Endodermal cell (in vitro differentiated cells): ENCODE results near the gene TMEM63A. TPM values are rescaled to one million over a fixed set of nuclear protein-coding genes. Genes with fewer than 3 reads are reported as not detected.

Experiments
- DNase-seq: peaks from one replicate; pipeline ENCODE4 v3.0.0-alpha.2; 2017
- H3K27ac ChIP-seq: 2 replicates; pipeline ENCODE4 v1.5.1; 2013; ENCODE audit warnings: mild to moderate bottlenecking, low read depth, low read length, moderate library complexity
- H3K27me3 ChIP-seq: 2 replicates; pipeline ENCODE4 v1.6.1; 2013; ENCODE audit warnings: mild to moderate bottlenecking, low read length, moderate library complexity; ENCODE audit not compliant: insufficient read depth, control insufficient read depth, poor library complexity, severe bottlenecking
- H3K36me3 ChIP-seq: 2 replicates; pipeline ENCODE4 v1.7.0; 2013; ENCODE audit warnings: mild to moderate bottlenecking, low read length, moderate library complexity; ENCODE audit not compliant: control insufficient read depth, insufficient read depth
- H3K4me1 ChIP-seq: one replicate; pipeline ENCODE4 v1.7.0; 2013; ENCODE audit warnings: low read length; ENCODE audit not compliant: control insufficient read depth, insufficient read depth
- H3K4me3 ChIP-seq: 2 replicates; pipeline ENCODE4 v1.5.1; 2013; ENCODE audit warnings: mild to moderate bottlenecking, low read length, moderate library complexity
- H3K9ac ChIP-seq: 2 replicates; pipeline ENCODE4 v1.6.1; 2013; ENCODE audit warnings: mild to moderate bottlenecking, low read length, moderate library complexity; ENCODE audit not compliant: poor library complexity, severe bottlenecking; ENCODE audit errors: extremely low read depth
- H3K9me3 ChIP-seq: 2 replicates; pipeline ENCODE4 v1.6.1; 2013; ENCODE audit warnings: mild to moderate bottlenecking, low read length, moderate library complexity; ENCODE audit not compliant: control insufficient read depth
- H3K27ac Mint-ChIP-seq: 2 replicates; pipeline ENCODE4 v1.8.0; 2020; ENCODE audit warnings: mixed read lengths
- H3K27me3 Mint-ChIP-seq: 2 replicates; pipeline ENCODE4 v1.8.0; 2021; ENCODE audit warnings: mild to moderate bottlenecking, mixed read lengths; ENCODE audit not compliant: insufficient read depth
- H3K36me3 Mint-ChIP-seq: 2 replicates; pipeline ENCODE4 v1.8.0; 2020; ENCODE audit warnings: low read depth, mixed read lengths
- H3K4me1 Mint-ChIP-seq: 2 replicates; pipeline ENCODE4 v1.8.0; 2020; ENCODE audit warnings: mixed read lengths
- H3K4me3 Mint-ChIP-seq: 2 replicates; pipeline ENCODE4 v1.8.0; 2020; ENCODE audit warnings: mild to moderate bottlenecking, moderate library complexity, mixed read lengths
- H3K9me3 Mint-ChIP-seq: 2 replicates; pipeline ENCODE4 v1.8.0; 2020; ENCODE audit warnings: mild to moderate bottlenecking, mixed read lengths
- WGBS, 2 experiments: methylation state at CpG; one replicate each; pipeline versions ENCODE4 v1.1.5 to v1.1.7; 2013; ENCODE audit warnings: missing lambda C conversion rate in 2 of 2, mixed read lengths in 1 of 2; ENCODE audit not compliant: insufficient coverage in 1 of 2, insufficient read length in 1 of 2; 5-methylcytosine and 5-hydroxymethylcytosine counted together
- total RNA-seq, 2 donors: library from RNA; stranded (reverse); fragmentation: NEBNext Ultra II Directional in 1 of 2; extraction: Animal tissue kit (Norgen Biotek cat#: 25700) in 1 of 2; gene quantifications; 2 replicates in 1 of 2; 3 replicates in 1 of 2; pipeline ENCODE4 v1.2.1, GENCODE V29; 2021
- TF ChIP-seq, protein P1 (sequence below): fragments of 200-600 bp; sonication (generic); conservative IDR thresholded peaks from 2 replicates; pipeline ENCODE4 v1.5.0; 2021; ENCODE audit warnings: antibody characterized with exemption, mild to moderate bottlenecking

The TMEM63A gene
- total RNA-seq, 2 donors from 2014 or later = 194 to 232 TPM

DNA sequence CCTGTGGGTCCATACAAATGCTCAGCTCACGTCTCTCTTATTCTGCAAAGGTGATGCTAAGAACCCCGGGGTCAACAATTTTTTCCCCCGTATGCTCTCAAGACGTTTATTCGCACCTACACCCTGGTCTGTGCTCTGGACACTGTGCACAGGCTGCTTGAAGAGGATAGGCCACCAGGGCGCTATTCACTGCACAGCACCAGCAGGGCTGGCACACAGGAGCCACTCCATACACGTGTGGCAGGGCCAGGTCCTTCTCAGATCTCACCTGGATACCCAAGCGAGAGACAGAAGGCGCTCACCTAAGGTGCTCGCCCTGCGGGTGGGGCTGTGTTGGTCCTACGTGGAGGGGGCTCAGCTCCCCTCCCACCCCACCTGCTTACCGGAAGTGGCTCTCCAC lies 16.7 kb downstream of the TMEM63A start:
- Histone ChIP-seq H3K27ac (no peak overlapping the region), H3K9me3 (no peaks in the 10 kb centered on the region), H3K4me3 (no peak overlapping the region), H3K4me1 (no peaks in the 10 kb centered on the region), H3K9ac (no peak overlapping the region), H3K36me3 (peaks cover 98% of the 10 kb centered on the region), H3K27me3 (no peaks in the 10 kb centered on the region)
- no peaks in the 10 kb centered on the region for H3K27me3 Mint-ChIP-seq
- TF ChIP-seq, protein P1, sequence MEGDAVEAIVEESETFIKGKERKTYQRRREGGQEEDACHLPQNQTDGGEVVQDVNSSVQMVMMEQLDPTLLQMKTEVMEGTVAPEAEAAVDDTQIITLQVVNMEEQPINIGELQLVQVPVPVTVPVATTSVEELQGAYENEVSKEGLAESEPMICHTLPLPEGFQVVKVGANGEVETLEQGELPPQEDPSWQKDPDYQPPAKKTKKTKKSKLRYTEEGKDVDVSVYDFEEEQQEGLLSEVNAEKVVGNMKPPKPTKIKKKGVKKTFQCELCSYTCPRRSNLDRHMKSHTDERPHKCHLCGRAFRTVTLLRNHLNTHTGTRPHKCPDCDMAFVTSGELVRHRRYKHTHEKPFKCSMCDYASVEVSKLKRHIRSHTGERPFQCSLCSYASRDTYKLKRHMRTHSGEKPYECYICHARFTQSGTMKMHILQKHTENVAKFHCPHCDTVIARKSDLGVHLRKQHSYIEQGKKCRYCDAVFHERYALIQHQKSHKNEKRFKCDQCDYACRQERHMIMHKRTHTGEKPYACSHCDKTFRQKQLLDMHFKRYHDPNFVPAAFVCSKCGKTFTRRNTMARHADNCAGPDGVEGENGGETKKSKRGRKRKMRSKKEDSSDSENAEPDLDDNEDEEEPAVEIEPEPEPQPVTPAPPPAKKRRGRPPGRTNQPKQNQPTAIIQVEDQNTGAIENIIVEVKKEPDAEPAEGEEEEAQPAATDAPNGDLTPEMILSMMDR = no peak
- H3K9me3 Mint-ChIP-seq = no peaks in the 10 kb centered on the region
- no peaks in the 10 kb centered on the region for H3K4me1 Mint-ChIP-seq
- 95 to 98% methylated on average over 12 to 13 of the region's 13 CpGs for WGBS, 2 experiments
- peaks cover 88% of the 10 kb centered on the region for H3K36me3 Mint-ChIP-seq
- H3K4me3 Mint-ChIP-seq = no peak overlapping the region
- no peak overlapping the region for H3K27ac Mint-ChIP-seq
- no peak for DNase-seq

DNA sequence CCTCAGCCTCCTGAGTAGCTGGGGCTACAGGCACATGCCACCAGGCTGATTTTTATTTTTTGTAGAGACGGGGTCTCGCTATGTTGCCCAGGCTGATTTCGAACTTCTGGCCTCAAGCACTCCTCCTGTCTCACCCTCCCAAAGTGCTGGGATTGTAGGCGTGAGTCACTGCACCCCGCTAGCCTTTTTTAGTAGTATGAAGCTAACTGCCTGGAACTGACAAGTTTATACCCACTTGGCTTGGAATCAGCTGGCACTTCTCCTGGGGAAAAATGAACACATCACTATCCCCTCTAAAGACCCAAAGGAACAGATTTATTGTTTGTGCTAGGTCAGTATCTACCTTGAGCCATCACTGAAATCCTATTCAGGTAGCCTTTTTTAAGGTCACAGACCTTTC lies 19.0 kb downstream of the TMEM63A start:
- TF ChIP-seq, protein P1 = no peak
- Histone ChIP-seq H3K4me1 (no peaks in the 10 kb centered on the region), H3K4me3 (no peak overlapping the region), H3K9me3 (no peaks in the 10 kb centered on the region), H3K9ac (no peak overlapping the region), H3K27ac (no peak overlapping the region), H3K27me3 (no peaks in the 10 kb centered on the region), H3K36me3 (peaks cover 99% of the 10 kb centered on the region)
- WGBS, 2 experiments = 89 to 96% methylated on average over 5 of the region's 5 CpGs
- H3K27me3 Mint-ChIP-seq = no peaks in the 10 kb centered on the region
- H3K4me3 Mint-ChIP-seq = no peak overlapping the region
- H3K4me1 Mint-ChIP-seq = no peaks in the 10 kb centered on the region
- H3K27ac Mint-ChIP-seq = no peak overlapping the region
- DNase-seq = no peak
- H3K36me3 Mint-ChIP-seq = peaks cover 87% of the 10 kb centered on the region
- no peaks in the 10 kb centered on the region for H3K9me3 Mint-ChIP-seq

DNA sequence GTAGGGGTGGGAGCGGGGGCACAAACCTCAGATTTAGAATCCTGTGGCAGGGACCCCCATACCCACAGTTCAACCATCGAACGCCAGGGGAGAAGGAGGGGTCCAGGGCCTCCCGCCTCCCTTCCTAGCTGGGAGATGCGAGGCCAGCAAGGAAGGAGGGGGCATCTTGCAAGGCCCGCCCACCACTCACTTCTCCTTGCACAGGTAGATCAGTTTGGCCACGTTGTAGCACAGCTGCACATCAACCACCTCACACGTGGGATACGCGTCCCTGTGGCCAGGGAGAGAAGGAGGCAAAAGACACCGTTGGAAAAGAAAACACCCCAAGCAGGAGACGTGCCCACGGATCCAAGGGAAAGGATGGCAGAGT lies 19.6 kb downstream of the TMEM63A start:
- Mint-ChIP-seq H3K27me3 (no peaks in the 10 kb centered on the region), H3K9me3 (no peaks in the 10 kb centered on the region), H3K36me3 (peaks cover 86% of the 10 kb centered on the region), H3K4me1 (no peaks in the 10 kb centered on the region), H3K27ac (no peak overlapping the region), H3K4me3 (no peak overlapping the region)
- Histone ChIP-seq H3K36me3 (peaks cover 98% of the 10 kb centered on the region), H3K27ac (no peak overlapping the region), H3K9me3 (no peaks in the 10 kb centered on the region), H3K9ac (no peak overlapping the region), H3K27me3 (no peaks in the 10 kb centered on the region), H3K4me3 (no peak overlapping the region), H3K4me1 (no peaks in the 10 kb centered on the region)
- no peak for DNase-seq
- 91 to 97% methylated on average over 5 to 13 of the region's 13 CpGs for WGBS, 2 experiments
- TF ChIP-seq, protein P1 = no peak
